Measurements from ENCODE around the gene ASB16. TPM values are rescaled to one million over a fixed set of nuclear protein-coding genes. Genes with fewer than 3 reads are reported as not detected.

Gene ASB16
- 1 to 10 TPM in 1 of 4 donors, under 1 TPM in 1, not detected in 2; 0.15 to 2.5 TPM for polyA plus RNA-seq
- long read RNA-seq, donor 1: 0 reads
- long read RNA-seq, donor 2: 0 reads
- long read RNA-seq, donor 3: 0 reads
- long read RNA-seq, donor 4: 0 reads
- long read RNA-seq, donor 5: 0 reads
- long read RNA-seq, donor 6: 0 reads
- long read RNA-seq, donor 7, partial matches to known transcripts: 0 of 1 reads
- long read RNA-seq, donor 7, other reads (novel, unspliced or antisense): 0 of 1 reads
- long read RNA-seq, donor 8: 0 reads
- long read RNA-seq, donor 9: 0 reads
- long read RNA-seq, donor 10: 0 reads

- H3K27ac ChIP-seq (ENCODE audit: low read depth in 1 of 3, low read length in 2 of 3): peak within 1 kb of the TSS in 1 of 3 donors; percentile 51
- DNase-seq: peak in 1 of 2 donors; percentile 22
- 32 to 52% (median 45%) methylated on average over 18 to 21 of the region's 21 CpGs for WGBS, 3 donors
- no peak for FAIRE-seq
- no peaks in the 10 kb centered on the region for H3K9me3 ChIP-seq (ENCODE audit: control insufficient read depth in 2 of 2, insufficient read depth in 1 of 2, low read depth in 1 of 2, low read length in 1 of 2)
- H3K27me3 ChIP-seq (ENCODE audit: control insufficient read depth in 3 of 3, insufficient read depth in 3 of 3, low read length in 3 of 3): peaks cover 0 to 9% (median 0%) of the 10 kb centered on the region in 3 donors
- no peak within 1 kb of the TSS for H3K4me3 ChIP-seq (ENCODE audit: low read depth in 1 of 3, low read length in 3 of 3)
- peaks cover 0 to 4% (median 2%) of the 10 kb centered on the region in 3 donors for H3K36me3 ChIP-seq (ENCODE audit: control insufficient read depth in 3 of 3, insufficient read depth in 2 of 3, low read depth in 1 of 3, low read length in 3 of 3)
- peaks cover 0 to 10% (median 0%) of the 10 kb centered on the region in 3 donors for H3K4me1 ChIP-seq (ENCODE audit: control insufficient read depth in 3 of 3, insufficient read depth in 2 of 3, low read depth in 1 of 3, low read length in 2 of 3)
Observed at GRCh38 chr17:44170499-44171201, at the start of gene ASB16. ASB16 (plus strand) TSS chr17:44170704; CDS start chr17:44170790, 86 bp downstream.

GRCh38 chr17:44120851-44121605 lies 49.5 kb upstream of the ASB16 start:
- FAIRE-seq (no peak), DNase-seq (no peak)
- peaks cover 0 to 46% (median 0%) of the 10 kb centered on the region in 3 donors for H3K36me3 ChIP-seq (ENCODE audit: control insufficient read depth in 3 of 3, insufficient read depth in 2 of 3, low read depth in 1 of 3, low read length in 3 of 3)
- no peaks in the 10 kb centered on the region for H3K9me3 ChIP-seq (ENCODE audit: control insufficient read depth in 2 of 2, insufficient read depth in 1 of 2, low read depth in 1 of 2, low read length in 1 of 2)
- H3K4me1 ChIP-seq (ENCODE audit: control insufficient read depth in 3 of 3, insufficient read depth in 2 of 3, low read depth in 1 of 3, low read length in 2 of 3): peaks cover 0 to 21% (median 6%) of the 10 kb centered on the region in 3 donors
- H3K27me3 ChIP-seq (ENCODE audit: control insufficient read depth in 3 of 3, insufficient read depth in 3 of 3, low read length in 3 of 3): no peaks in the 10 kb centered on the region
- H3K4me3 ChIP-seq (ENCODE audit: low read depth in 1 of 3, low read length in 3 of 3): no peak overlapping the region
- H3K27ac ChIP-seq (ENCODE audit: low read depth in 1 of 3, low read length in 2 of 3): no peak overlapping the region
- 59 to 76% (median 68%) methylated on average over 9 of the region's 9 CpGs for WGBS, 3 donors

DNA sequence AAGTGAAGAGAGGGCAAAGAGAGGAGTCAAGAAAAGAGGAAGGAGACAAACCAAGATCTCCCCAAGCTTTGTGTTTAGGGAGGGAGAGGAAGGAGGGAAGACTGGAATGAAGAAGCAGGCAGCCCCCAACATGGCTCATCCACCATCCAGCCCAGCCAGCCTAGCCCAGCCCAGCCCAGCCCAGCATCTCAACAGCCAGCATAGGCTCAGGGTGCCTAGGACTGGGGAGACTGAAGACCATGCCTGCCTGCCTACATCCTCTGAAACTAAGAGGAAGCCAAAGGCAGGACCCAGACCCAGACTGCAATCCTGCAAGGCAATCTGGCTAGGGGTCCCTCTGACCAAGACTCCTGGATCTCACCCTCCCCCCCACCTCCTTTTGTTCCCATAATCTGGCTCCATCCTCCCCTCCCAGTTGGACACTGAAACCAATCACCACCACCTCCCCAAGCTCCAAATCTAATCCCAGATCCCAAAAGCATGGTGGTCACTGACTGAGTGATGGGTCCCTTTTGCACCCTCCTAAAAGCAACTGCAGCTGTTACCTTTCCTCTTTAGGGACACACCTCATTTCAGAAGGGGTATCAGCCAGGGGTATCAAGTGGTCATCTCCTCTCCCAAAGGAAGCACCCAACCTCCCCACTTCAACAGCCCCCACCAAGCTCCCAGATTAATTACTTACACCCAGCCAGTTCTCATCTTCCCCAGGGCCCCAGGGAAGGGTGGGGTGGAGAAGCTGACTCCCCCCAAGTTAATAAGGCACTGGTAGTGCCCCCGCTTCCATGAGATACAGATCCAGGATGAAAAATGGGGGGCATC lies 48.3 kb upstream of the ASB16 start:
- H3K36me3 ChIP-seq (ENCODE audit: control insufficient read depth in 3 of 3, insufficient read depth in 2 of 3, low read depth in 1 of 3, low read length in 3 of 3): peaks cover 0 to 34% (median 0%) of the 10 kb centered on the region in 3 donors
- H3K4me3 ChIP-seq (ENCODE audit: low read depth in 1 of 3, low read length in 3 of 3): peak overlapping the region in 2 of 3 donors; percentile 76 to 97
- peaks cover 0 to 21% (median 6%) of the 10 kb centered on the region in 3 donors for H3K4me1 ChIP-seq (ENCODE audit: control insufficient read depth in 3 of 3, insufficient read depth in 2 of 3, low read depth in 1 of 3, low read length in 2 of 3)
- H3K27ac ChIP-seq (ENCODE audit: low read depth in 1 of 3, low read length in 2 of 3): peak overlapping the region in 1 of 3 donors; percentile 86
- FAIRE-seq (no peak), DNase-seq (no peak)
- H3K9me3 ChIP-seq (ENCODE audit: control insufficient read depth in 2 of 2, insufficient read depth in 1 of 2, low read depth in 1 of 2, low read length in 1 of 2): no peaks in the 10 kb centered on the region
- WGBS, 3 donors: 29 to 56% (median 41%) methylated on average over 1 of the region's 1 CpG
- no peaks in the 10 kb centered on the region for H3K27me3 ChIP-seq (ENCODE audit: control insufficient read depth in 3 of 3, insufficient read depth in 3 of 3, low read length in 3 of 3)

GRCh38 chr17:44122816-44123355 lies 47.6 kb upstream of the ASB16 start:
- no peaks in the 10 kb centered on the region for H3K9me3 ChIP-seq (ENCODE audit: control insufficient read depth in 2 of 2, insufficient read depth in 1 of 2, low read depth in 1 of 2, low read length in 1 of 2)

DNA sequence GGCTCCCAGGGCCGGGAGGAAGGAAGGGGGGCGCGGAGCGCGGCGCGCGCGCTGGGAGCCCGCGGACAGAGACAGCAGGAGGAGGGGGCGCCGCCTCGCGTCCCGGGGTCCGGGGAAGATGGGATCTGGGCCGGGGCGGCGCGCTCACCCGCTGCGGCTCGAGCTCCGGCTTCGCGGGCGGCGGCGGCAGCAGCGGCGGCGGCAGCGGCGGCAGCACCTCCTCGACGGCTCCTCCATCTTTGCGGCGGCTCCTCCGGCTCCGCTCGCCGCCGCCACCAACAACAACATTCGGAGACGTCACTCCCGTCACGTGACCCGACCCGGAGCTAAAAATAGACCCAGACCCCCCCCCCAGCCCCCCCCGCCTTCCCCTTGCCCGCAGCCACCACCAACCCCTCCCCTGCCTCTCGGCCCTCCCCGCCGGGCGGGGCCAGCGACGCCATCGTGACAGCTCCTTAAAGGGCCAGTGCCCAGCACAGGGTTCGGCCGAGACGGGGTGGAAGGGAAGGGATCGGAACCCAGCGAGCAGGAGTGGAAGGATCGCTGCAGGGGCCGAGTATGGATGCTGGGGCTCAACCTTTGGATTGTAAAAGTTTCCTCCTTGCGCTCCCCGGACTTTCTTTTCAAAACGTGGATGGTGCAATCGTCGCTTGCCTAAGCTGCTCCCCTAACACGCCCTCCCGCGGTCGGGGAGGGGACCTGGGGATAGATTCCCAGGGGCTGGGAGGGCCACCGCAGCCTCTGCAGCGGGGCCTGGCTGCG lies 47.0 kb upstream of the ASB16 start, which contains the start of gene HDAC5:
Gene HDAC5 (minus strand): TSS at position 286 of the 762 bp plus-strand sequence. CDS start 6,126 bp downstream, outside the sequence.
- H3K4me1 ChIP-seq (ENCODE audit: control insufficient read depth in 3 of 3, insufficient read depth in 2 of 3, low read depth in 1 of 3, low read length in 2 of 3): peaks cover 0 to 21% (median 6%) of the 10 kb centered on the region in 3 donors
- FAIRE-seq (no peak), DNase-seq (peak; percentile 93 to 97)
- no peaks in the 10 kb centered on the region for H3K9me3 ChIP-seq (ENCODE audit: control insufficient read depth in 2 of 2, insufficient read depth in 1 of 2, low read depth in 1 of 2, low read length in 1 of 2)
- H3K36me3 ChIP-seq (ENCODE audit: control insufficient read depth in 3 of 3, insufficient read depth in 2 of 3, low read depth in 1 of 3, low read length in 3 of 3): peaks cover 0 to 23% (median 0%) of the 10 kb centered on the region in 3 donors
- WGBS, 3 donors: 0 to 1% (median 0%) methylated on average over 29 to 78 of the region's 78 CpGs
- H3K4me3 ChIP-seq (ENCODE audit: low read depth in 1 of 3, low read length in 3 of 3): peak within 1 kb of the TSS; percentile 76 to 97 (median 84)
- H3K27ac ChIP-seq (ENCODE audit: low read depth in 1 of 3, low read length in 2 of 3): peak within 1 kb of the TSS; percentile 53 to 97 (median 88)
- H3K27me3 ChIP-seq (ENCODE audit: control insufficient read depth in 3 of 3, insufficient read depth in 3 of 3, low read length in 3 of 3): no peaks in the 10 kb centered on the region

More at GRCh38 chr17:44122816-44123355, 47.6 kb upstream of the ASB16 start:
- H3K27ac ChIP-seq (ENCODE audit: low read depth in 1 of 3, low read length in 2 of 3): peak overlapping the region; percentile 38 to 86 (median 57)
- peaks cover 0 to 27% (median 0%) of the 10 kb centered on the region in 3 donors for H3K36me3 ChIP-seq (ENCODE audit: control insufficient read depth in 3 of 3, insufficient read depth in 2 of 3, low read depth in 1 of 3, low read length in 3 of 3)
- WGBS, 3 donors: 0 to 1% (median 0%) methylated on average over 21 to 32 of the region's 32 CpGs
- peak overlapping the region; percentile 76 to 97 (median 84) for H3K4me3 ChIP-seq (ENCODE audit: low read depth in 1 of 3, low read length in 3 of 3)
- FAIRE-seq (no peak), DNase-seq (no peak)
- H3K4me1 ChIP-seq (ENCODE audit: control insufficient read depth in 3 of 3, insufficient read depth in 2 of 3, low read depth in 1 of 3, low read length in 2 of 3): peaks cover 0 to 21% (median 6%) of the 10 kb centered on the region in 3 donors
- H3K27me3 ChIP-seq (ENCODE audit: control insufficient read depth in 3 of 3, insufficient read depth in 3 of 3, low read length in 3 of 3): no peaks in the 10 kb centered on the region

- DNase-seq (no peak), FAIRE-seq (no peak)
- peaks cover 0 to 21% (median 6%) of the 10 kb centered on the region in 3 donors for H3K4me1 ChIP-seq (ENCODE audit: control insufficient read depth in 3 of 3, insufficient read depth in 2 of 3, low read depth in 1 of 3, low read length in 2 of 3)
- H3K4me3 ChIP-seq (ENCODE audit: low read depth in 1 of 3, low read length in 3 of 3): peak overlapping the region; percentile 32 to 97 (median 76)
- H3K27me3 ChIP-seq (ENCODE audit: control insufficient read depth in 3 of 3, insufficient read depth in 3 of 3, low read length in 3 of 3): no peaks in the 10 kb centered on the region
- H3K36me3 ChIP-seq (ENCODE audit: control insufficient read depth in 3 of 3, insufficient read depth in 2 of 3, low read depth in 1 of 3, low read length in 3 of 3): peaks cover 0 to 17% (median 0%) of the 10 kb centered on the region in 3 donors
- 2 to 6% (median 3%) methylated on average over 8 of the region's 8 CpGs for WGBS, 3 donors
- H3K27ac ChIP-seq (ENCODE audit: low read depth in 1 of 3, low read length in 2 of 3): peak overlapping the region; percentile 53 to 97 (median 88)
- H3K9me3 ChIP-seq (ENCODE audit: control insufficient read depth in 2 of 2, insufficient read depth in 1 of 2, low read depth in 1 of 2, low read length in 1 of 2): no peaks in the 10 kb centered on the region
Observed at GRCh38 chr17:44124118-44124438, 46.4 kb upstream of the ASB16 start.

GRCh38 chr17:44128383-44128782 lies 42.1 kb upstream of the ASB16 start:
- Histone ChIP-seq H3K27me3 (ENCODE audit: control insufficient read depth in 3 of 3, insufficient read depth in 3 of 3, low read length in 3 of 3) (no peaks in the 10 kb centered on the region), H3K27ac (ENCODE audit: low read depth in 1 of 3, low read length in 2 of 3) (no peak overlapping the region), H3K36me3 (ENCODE audit: control insufficient read depth in 3 of 3, insufficient read depth in 2 of 3, low read depth in 1 of 3, low read length in 3 of 3) (no peaks in the 10 kb centered on the region), H3K4me3 (ENCODE audit: low read depth in 1 of 3, low read length in 3 of 3) (no peak overlapping the region), H3K9me3 (ENCODE audit: control insufficient read depth in 2 of 2, insufficient read depth in 1 of 2, low read depth in 1 of 2, low read length in 1 of 2) (no peaks in the 10 kb centered on the region), H3K4me1 (ENCODE audit: control insufficient read depth in 3 of 3, insufficient read depth in 2 of 3, low read depth in 1 of 3, low read length in 2 of 3) (peaks cover 0 to 15% (median 0%) of the 10 kb centered on the region in 3 donors)
- FAIRE-seq (no peak), DNase-seq (no peak)
- 90 to 91% (median 91%) methylated on average over 7 of the region's 7 CpGs for WGBS, 3 donors
